ENCODE data around the gene LOXL4.

DNA sequence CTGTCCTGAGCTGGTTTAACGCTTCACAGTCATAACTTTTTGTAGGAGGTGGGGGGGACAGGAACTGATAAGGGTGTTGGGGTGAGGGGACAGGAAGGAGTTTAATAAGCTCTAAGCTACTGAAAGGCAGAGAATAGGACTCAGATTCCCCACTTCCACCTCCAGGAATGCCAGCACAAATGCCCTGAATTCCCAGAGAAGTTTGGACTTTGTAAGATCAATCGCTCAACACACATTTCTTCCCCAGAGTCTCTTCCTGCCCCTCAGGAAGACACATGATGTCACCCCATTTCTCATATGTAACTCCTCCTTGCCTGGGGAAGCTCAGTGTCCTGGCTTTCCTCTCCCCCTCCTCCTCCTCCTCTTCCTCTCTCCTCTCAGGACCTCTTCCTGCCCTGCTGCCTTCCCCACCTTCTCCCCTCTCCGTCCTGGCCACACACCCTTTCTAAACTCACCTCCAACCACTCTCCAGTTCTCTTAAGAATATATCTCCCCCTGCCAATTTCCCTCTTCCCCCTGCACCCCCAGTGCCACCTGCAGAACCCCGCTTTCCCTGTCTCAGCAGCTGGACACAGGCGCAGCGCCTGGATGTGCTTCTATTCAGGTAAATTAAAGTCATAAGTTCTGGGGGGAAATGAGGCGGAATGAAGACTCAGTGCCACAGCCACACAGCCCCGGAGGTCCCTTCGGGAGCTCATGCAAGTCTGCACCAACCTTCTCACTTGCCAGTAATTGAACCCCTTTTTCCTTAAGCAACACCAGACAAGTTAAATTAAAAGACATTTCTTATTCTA lies 5.3 kb upstream of the LOXL4 start:
- no peak for TF ChIP-seq POLR2A (IDR thresholded peaks at IDR 0.05; ENCODE audit: extremely low read depth, insufficient read length)
- TF ChIP-seq, protein P1, sequence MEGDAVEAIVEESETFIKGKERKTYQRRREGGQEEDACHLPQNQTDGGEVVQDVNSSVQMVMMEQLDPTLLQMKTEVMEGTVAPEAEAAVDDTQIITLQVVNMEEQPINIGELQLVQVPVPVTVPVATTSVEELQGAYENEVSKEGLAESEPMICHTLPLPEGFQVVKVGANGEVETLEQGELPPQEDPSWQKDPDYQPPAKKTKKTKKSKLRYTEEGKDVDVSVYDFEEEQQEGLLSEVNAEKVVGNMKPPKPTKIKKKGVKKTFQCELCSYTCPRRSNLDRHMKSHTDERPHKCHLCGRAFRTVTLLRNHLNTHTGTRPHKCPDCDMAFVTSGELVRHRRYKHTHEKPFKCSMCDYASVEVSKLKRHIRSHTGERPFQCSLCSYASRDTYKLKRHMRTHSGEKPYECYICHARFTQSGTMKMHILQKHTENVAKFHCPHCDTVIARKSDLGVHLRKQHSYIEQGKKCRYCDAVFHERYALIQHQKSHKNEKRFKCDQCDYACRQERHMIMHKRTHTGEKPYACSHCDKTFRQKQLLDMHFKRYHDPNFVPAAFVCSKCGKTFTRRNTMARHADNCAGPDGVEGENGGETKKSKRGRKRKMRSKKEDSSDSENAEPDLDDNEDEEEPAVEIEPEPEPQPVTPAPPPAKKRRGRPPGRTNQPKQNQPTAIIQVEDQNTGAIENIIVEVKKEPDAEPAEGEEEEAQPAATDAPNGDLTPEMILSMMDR (IDR thresholded peaks at IDR 0.05; ENCODE audit: low read depth, low read length) = no peak

Measured in NB4 (cell line).